SKM-1 (cell line): Measurements from ENCODE around the gene PGGT1B.

Source experiments
- DNase-seq: peaks from one replicate; lab custom pipeline; 2025; ENCODE audit not compliant: unreplicated experiment; lab: John Stamatoyannopoulos, UW

Gene PGGT1B

GRCh38 chr5:115181757-115182156 is 80.9 kb downstream of the PGGT1B start:
- no peak for DNase-seq

GRCh38 chr5:115180165-115180709 is 82.4 kb downstream of the PGGT1B start:
- DNase-seq: no peak

DNA sequence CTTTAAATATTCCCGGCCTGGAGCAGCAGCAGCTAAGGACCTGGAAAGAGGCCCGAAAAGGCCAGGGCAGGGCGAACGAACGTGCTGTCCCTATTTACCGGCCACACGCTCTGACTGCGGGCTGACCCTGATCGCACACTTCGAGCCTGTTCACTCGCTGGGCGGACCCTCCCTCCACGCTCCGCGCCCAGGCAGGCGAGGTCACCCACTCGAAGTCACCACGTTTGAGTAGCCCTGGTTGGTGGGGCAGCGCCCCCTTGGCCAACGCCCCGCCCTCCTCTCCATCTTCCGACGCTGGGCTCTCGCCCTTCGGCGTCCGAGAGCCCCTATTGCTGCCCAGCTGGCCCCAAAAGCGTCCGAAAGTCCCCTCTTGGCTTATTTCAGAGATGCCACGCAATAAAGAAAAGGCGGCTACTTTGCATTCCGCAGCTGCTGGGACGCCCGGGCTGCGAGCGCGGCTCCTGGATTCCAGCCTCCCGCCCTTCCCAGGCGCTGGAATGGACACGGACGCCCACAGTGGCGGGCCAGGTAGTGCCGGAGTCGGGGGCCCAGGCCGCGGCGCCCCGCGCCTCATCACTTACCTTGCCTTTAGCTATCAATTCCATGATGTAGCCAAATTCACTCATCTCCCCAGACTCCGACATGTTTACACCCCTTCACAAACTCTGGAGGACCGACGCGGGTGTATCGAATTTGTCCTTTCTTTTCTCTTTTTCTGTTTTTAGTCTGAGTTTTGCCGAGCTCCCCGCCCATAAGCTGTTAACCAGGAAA is 83.1 kb downstream of the PGGT1B start:
- no peak for DNase-seq

GRCh38 chr5:115179030-115179393 is 83.7 kb downstream of the PGGT1B start:
- no peak for DNase-seq

DNA sequence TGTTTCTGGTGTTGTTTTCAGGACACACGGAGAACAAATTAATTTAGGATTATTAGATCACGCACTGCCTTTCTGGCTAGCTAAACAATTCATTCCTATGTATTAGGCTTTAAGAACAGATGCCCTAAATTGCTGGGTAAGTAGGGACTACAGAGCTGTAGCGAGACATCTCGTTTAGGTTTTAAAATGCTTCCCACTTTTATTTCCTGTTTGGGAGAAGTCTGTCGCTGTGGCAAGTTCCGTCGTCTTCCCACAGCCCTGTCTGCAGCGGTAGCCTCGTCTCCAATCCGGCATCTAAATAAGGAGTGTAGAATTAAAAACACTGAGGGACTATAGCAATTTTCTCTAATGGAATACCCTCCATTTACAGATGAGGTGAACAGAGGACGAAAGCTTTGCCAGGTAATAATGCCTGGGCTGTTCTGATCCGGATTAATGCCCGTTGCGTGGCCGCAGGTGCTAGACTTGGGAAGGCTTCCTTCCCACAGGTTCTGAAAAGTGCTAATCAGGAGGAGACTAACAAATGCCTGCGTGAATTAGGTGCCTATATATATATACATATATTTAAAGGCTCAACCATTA is 91.7 kb downstream of the PGGT1B start:
- no peak for DNase-seq

DNA sequence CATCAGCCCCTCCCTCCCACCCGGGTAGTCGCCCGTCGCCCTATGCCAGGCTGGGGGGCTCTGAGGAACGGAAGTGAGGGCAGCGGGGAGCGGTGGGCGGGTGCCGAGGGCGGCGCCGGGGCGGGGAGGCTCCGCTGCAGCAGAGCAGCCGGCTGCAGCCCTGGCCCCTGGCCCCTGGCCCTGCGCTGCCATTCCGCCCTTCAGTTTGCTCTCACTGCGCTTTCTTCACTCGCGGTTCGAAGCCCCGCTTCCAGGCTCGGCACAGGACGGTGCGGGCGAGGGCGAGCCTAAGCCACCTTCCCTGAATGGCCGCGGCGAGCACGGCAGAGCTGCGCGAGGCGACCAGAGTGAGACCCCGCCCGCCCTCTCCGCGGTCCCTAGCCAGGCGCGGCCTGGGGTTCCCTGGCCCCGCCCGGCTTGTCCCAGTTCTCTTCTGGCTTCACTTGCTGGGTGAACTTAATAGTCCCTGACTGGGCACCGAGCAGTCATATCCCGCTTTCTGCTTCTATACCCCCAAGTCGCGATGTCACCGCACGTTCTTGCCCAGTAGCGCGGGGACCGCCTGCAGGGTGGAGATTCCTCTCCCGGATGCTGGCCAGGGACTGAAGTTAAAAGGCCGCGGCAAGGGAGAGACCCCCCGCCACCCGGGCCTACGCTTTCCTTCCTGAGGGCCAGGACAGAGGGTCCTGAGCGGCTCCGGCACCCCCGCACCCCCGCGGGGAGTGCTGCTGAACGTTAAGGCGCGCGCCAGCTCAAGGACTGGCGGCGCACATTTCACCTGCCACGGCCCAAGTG is 92.3 kb downstream of the PGGT1B start:
- no peak for DNase-seq

- peak; percentile 86 for DNase-seq
Observed at GRCh38 chr5:115169487-115170133, 93.1 kb downstream of the PGGT1B start, which contains the start of gene TRIM36. Gene TRIM36, minus strand, starts transcription at chr5:115169908. Its CDS starts 274 bp downstream, at chr5:115169634.

- DNase-seq: peak; percentile 37
Observed at GRCh38 chr5:115168829-115169486, 93.7 kb downstream of the PGGT1B start.

DNA sequence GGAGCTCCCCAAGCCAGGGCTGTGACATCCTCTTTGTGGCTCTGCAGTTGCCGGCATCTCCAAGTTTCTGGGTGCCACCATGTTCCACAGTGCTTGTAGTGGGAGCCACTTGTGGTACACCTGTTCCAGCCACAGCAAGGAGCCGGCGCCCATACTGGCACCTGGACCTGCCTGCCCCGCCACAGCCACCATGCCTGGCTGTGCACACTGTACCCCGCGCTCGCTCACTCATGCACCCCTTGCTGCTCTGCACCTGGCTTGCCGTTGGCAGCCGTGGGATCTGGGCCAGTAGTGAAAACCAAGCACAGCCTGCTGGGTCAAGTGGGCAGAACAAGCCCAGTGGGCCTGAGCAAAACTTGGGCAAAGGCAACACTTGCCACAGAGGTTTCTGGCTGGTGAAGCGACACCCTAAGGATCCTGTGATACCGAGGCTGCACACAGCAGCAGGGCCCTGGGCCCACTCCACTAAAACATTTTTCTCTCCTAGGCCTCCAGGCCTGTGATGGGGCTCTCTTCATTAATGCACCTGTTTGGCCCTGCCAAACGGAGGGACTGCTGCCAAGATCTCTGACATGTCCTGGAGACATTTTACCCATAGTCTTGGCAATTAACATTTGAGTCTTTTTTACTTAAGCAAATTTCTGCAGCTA is 95.8 kb downstream of the PGGT1B start:
- no peak for DNase-seq

DNA sequence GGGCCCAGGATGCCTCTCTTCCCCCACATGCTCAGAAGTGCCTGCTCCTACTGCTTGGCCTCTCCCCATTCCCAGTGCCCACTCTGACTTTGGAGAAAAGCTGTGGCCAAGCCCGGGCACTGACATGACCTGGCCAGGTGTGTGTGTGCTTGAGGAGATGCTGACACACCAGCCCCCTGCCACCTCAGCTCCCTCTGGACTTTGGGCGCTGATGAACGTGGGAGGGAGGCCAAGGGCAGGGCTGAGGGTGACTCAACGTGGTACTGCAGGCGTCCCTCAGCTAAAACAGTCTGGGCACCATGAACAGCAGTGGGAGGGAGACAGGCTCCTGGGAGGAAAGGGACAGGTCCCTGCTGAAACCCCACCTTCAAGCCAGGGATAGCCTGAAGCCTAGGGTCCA is 96.9 kb downstream of the PGGT1B start:
- no peak for DNase-seq

DNA sequence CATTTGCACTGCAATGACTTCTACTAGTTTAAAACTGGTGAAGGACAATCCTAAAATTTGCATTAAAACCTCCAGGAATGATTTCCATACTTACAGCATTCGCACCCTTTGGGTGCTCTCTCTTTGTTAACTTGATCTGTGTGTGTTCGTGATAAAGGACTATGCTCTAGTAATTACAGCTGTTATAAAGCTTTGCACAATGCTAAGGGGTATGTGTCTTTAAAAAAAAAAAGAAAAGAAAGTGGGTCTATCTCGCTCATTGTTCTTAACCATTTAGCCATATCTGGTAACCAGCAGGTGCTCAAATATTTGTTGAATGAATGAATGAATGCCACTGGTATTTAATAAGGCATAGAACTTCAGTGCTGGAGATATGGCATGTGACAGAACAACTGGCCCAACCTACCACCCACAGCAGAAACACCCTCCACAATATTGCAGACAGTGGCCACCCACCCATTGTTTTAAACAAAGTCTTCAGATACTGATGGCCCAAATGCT is 101.7 kb downstream of the PGGT1B start:
- DNase-seq: no peak
